GM21825 (cell line): Measurements from ENCODE around the gene MTCL1.
"Not testable (repeated sequence)": the region's sequence is repeated elsewhere in the genome, so short reads cannot be mapped to it uniquely, and the experiment has no call there.

Experiments used
- ATAC-seq: cut with Tn5 transposase; IDR thresholded peaks from one replicate; pipeline ENCODE4 v1.9.1; 2021; ENCODE audit warnings: mild to moderate bottlenecking, moderate library complexity; ENCODE audit not compliant: unreplicated experiment

MTCL1 gene

GRCh38 chr18:8741117-8741516 is 35.8 kb downstream of the MTCL1 start:
- ATAC-seq = no peak

- no peak for ATAC-seq
These were observed 36.2 kb downstream of the MTCL1 start for GRCh38 chr18:8741532-8741931.

- no peak for ATAC-seq
These were observed 37.3 kb downstream of the MTCL1 start for GRCh38 chr18:8742387-8743361.

DNA sequence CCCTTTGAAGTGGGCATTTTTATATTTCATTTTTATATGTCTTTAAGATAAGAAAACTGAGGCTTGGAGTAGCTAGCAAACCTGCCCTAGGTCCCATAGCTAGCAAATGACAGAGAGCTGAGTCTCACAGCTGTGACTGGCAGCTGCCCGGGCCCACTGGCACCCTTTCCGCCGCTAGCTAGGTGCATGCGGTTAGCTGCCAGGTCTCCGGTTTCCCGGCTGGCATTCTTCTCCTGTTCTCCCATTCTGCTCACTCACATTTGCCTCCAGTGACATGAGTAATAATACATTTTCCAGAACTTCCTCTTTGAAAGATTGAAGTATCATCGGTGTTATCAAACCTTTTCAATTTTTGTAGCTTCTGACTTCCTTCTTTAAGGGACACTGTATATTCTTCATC is 38.7 kb downstream of the MTCL1 start:
- no peak for ATAC-seq

DNA sequence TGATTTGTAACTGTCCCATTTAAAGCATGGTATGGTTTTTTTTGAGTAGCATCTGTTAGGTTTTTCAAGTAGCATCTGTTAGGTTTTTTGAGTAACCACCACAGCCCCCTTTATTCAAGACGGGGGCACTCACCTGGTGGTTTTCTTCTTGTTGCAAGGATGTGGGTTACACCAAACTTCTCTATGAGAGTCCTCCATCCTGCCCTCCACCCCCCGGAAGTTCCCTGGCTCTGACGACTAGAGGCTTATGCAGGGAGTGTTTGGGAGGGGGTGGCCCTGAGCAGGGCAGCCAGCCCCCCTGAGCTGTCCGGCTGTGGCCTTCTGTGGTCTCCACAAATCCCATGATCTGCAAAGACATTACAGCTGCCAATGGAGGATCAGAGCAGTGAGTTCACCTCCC is 39.3 kb downstream of the MTCL1 start:
- no peak for ATAC-seq

- no peak for ATAC-seq
These were observed 40.1 kb downstream of the MTCL1 start for GRCh38 chr18:8745355-8746014.

GRCh38 chr18:8747440-8747937 is 42.1 kb downstream of the MTCL1 start:
- ATAC-seq = no peak

- ATAC-seq = no peak
These were observed 44.1 kb downstream of the MTCL1 start for GRCh38 chr18:8749492-8749891.

GRCh38 chr18:8750954-8751415 is 45.6 kb downstream of the MTCL1 start:
- no peak for ATAC-seq

- no peak for ATAC-seq
These were observed 46.3 kb downstream of the MTCL1 start for GRCh38 chr18:8751692-8752091.

GRCh38 chr18:8752329-8752728 is 47.0 kb downstream of the MTCL1 start:
- ATAC-seq = no peak

GRCh38 chr18:8754995-8755960 is 49.9 kb downstream of the MTCL1 start:
- ATAC-seq = no peak

DNA sequence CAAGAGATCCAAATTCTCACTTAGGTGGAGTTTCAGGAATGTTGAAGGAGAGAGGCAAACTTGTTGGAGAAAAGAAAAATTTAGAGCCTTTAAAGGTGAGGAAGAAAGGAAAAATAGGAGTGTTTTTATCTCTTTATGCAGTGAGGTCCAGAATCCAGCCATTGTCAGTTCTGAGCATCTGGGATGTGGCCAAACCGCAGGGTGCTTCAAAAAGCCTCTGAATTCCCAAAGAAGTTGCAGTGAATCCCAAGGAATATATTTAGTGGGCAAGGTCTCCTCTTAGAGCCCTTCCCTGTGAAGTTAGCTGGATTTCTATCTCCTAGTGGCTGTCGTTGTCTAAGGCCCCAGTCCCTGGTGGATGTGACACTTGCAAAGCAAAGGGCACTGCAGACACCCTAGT is 51.2 kb downstream of the MTCL1 start:
- no peak for ATAC-seq

GRCh38 chr18:8757396-8757997 is 52.1 kb downstream of the MTCL1 start:
- no peak for ATAC-seq

GRCh38 chr18:8758466-8758865 is 53.1 kb downstream of the MTCL1 start:
- ATAC-seq = no peak

DNA sequence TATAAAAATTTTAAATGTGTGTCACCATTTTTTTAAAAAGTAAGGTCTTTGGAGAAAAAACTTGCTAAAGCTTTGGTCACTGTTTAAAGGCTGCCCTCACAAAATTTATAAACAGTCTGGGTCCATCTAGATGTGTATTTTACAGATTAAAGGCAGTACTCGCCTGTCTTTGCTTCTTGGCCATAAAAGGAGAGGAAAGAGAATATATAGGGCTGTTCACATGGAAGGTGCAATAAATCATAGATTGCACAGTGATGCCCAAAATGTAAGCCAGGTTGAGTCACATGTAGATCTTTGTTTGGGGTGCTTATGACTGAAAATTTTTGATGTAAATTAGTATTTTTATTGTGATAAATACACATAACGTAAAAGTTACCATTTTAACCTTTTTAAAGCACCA is 55.6 kb downstream of the MTCL1 start:
- no peak for ATAC-seq

GRCh38 chr18:8761535-8761934 is 56.2 kb downstream of the MTCL1 start:
- not testable (repeated sequence) for ATAC-seq

DNA sequence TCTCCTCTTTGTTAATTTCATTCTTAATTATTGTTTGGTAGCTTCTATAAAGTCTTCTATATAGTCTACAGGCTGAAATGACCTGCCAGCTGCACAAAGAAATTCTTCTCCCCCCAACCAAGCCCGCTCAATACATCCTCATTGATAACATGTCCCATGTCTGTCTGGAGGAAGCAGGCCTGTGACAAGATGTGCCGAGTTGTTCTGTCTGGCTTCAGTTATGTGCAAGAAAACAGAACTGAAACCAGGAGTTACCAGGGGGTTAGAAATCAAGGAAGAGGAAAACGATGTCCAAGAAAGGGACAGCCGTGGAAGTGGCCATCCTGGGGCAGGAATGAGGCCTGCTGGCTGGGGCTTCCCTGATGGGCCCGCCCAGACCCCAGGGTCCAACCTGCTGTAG is 57.6 kb downstream of the MTCL1 start:
- no peak for ATAC-seq

- no peak for ATAC-seq
These were observed 58.3 kb downstream of the MTCL1 start for GRCh38 chr18:8763611-8764010.

DNA sequence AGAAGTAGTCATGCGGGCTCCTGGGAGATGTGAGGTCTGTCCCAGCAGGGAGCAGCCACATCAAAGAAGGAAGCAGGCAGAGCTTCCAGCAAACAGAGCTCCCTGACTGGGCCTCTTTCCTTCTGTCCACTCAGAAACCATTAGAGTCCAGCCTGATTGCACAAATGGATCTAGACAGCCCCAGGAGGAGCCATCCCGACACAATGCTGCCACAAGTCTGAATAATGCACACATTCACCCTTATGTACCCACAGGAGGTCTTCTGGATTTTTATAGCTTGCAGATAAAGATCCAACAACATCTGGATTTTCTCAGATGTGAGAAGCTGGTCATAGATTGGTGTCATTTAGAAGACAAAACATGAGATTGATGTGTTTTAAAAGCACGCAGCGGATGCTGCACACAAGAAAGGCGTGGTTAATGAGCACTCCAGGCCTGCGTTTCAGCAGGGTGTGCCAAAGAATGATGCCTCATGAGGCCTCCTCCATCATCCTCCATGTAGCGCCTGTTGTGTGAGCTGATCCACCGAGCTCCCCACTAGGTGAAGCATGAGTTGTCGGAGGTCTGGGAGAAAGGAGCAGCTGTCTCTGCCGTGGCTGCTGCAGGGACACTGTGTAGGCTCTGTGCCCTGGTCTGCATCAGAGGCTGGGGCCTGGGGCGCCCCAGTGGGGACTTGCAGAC is 60.6 kb downstream of the MTCL1 start:
- ATAC-seq = no peak
